ENCODE data around the gene CREB5.

Gene CREB5

DNA sequence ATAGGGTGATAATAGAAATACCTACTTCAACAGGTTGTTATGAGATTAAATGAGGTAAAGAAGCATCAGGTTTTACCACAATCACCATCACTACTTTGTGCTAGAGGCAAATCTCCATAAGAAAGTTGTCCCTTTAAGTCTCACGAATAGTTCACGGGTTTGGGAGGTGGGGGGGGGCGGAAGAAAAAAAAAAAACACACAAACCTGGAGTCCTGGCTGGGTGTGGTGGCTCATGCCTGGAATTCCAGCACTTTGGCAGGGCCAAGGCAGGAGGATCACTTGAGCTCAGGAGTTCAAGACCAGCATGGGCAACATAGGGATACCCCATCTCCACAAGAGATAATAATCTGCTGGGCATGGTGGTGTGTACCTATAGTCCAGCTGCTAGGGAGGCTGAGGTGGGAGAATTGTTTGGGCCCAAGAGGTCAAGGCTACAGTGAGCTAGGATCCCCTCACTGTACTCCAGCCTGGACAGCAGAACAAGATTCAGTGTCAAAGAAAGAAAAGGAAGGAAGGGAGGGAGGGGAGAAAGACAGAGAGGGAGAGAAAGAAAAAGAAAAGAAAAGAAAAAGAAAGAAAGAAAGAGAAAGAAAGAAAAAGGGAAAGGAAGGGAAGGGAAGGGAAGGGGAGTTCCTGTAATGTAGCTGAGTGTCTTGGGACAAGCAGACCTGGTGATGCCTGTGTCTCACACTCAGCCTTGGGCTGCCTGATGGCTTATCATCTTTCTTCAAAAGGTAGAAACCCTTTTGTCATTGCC lies 231.4 kb downstream of the CREB5 start:
- DNase-seq (ENCODE audit: low read depth), result no peak

- no peak for DNase-seq (ENCODE audit: low read depth)
Observed at GRCh38 chr7:28645866-28646265, 233.5 kb downstream of the CREB5 start.

- no peak for DNase-seq (ENCODE audit: low read depth)
Observed at GRCh38 chr7:28646376-28647075, 234.2 kb downstream of the CREB5 start.

- no peak for DNase-seq (ENCODE audit: low read depth)
Observed at GRCh38 chr7:28647076-28647421, 234.7 kb downstream of the CREB5 start.

GRCh38 chr7:28649189-28649588 lies 236.9 kb downstream of the CREB5 start:
- no peak for DNase-seq (ENCODE audit: low read depth)

DNA sequence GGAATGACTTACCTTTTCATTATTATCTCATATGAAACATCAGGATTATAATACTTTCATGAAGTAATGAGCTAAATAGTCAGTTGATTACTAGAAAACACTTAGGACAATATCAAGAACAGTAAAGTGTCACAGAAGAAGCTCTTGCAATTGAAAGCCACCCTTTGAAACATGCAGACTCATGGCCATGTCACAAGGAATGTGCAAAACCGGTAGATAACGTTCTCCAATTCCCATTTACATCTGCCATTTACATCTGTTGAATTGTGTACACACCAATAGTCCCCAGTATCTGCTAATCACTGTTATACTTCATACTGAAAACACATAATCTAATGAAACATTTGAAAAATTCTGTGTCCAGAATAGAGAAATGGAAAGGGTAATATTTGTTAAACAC lies 237.5 kb downstream of the CREB5 start:
- no peak for DNase-seq (ENCODE audit: low read depth)

GRCh38 chr7:28654110-28654509 lies 241.8 kb downstream of the CREB5 start:
- DNase-seq (ENCODE audit: low read depth), result no peak

GRCh38 chr7:28656529-28656928 lies 244.2 kb downstream of the CREB5 start:
- DNase-seq (ENCODE audit: low read depth), result no peak

- DNase-seq (ENCODE audit: low read depth), result no peak
Observed at GRCh38 chr7:28658381-28658780, 246.1 kb downstream of the CREB5 start.

GRCh38 chr7:28660132-28660531 lies 247.8 kb downstream of the CREB5 start:
- no peak for DNase-seq (ENCODE audit: low read depth)

DNA sequence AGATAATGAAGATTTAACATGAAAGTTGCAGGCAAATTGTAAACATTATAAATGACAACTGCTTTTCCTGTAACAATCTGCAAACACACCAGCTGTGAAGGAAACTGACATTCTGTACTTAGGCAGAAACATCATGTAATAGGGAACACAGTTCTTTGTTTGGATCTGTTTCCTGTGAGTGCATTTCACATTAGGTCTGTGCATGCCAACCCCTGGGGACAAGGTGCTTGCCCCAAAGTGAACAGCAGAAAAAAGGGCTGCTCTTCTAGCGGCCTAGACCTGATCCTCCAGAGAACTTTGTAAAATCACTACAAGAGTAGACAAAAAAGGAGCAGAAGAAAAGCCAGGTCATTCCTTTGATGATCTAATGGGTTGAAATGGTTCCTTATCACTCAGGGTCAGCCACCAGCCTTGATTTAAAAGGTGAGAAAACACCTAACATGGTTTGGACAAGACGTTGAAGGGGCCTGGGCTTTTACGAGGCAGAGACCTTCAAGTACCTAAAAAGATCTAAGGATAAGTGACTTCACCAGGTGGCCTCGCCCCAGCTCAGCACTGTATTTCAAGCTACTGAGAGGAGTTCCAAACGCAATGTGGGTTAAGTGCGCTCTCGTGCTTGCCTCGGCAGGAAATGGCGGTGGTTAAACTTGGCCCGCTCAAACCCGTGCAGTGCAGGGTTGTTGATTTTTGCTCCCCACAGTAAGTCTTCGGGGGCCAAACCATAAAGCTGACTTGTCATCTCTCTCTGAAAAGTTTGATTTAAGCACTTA lies 249.7 kb downstream of the CREB5 start:
- no peak for DNase-seq (ENCODE audit: low read depth)

DNA sequence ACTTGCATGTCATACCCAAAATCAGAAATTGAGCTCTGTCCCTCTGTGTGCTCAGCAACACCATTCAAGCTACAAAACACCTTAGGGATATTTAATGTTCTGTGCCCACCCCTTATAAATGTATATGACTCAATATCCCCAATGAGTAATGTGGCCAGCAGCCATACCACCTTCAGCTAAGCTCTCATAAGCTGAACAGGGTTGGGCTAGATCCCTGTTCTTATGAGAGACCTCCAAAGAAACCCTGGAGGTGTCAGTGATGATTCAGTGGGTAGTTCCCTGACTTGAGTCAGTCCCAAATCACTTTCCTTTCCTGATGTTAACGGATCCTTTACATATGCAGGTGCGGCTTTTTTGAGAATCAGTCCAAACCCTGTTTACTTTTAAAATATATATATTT lies 253.8 kb downstream of the CREB5 start:
- DNase-seq (ENCODE audit: low read depth), result no peak

GRCh38 chr7:28668085-28668484 lies 255.8 kb downstream of the CREB5 start:
- DNase-seq (ENCODE audit: low read depth), result no peak

- no peak for DNase-seq (ENCODE audit: low read depth)
Observed at GRCh38 chr7:28669330-28669729, 257.0 kb downstream of the CREB5 start.

- no peak for DNase-seq (ENCODE audit: low read depth)
Observed at GRCh38 chr7:28671526-28671925, 259.2 kb downstream of the CREB5 start.

DNA sequence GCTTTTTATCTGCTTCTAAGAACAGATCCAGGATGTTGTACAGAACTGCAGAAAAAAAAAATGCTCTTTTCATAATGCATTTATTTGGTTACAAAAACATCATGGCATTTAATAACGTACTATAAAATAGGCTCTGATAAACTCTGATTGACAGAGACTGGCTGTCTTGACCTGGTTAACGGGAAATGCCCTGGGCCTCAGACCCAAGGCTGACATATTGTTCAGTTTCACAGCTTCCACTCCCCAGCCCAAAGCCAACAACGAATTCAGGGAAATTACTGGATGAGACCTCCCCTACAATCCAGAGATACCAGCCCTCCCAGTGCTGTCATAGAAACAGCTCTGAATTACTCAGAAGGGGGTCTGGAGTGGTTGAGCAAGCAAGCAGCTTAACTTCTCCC lies 260.1 kb downstream of the CREB5 start:
- DNase-seq (ENCODE audit: low read depth), result no peak

GRCh38 chr7:28674359-28674782 lies 262.1 kb downstream of the CREB5 start:
- no peak for DNase-seq (ENCODE audit: low read depth)

- DNase-seq (ENCODE audit: low read depth), result no peak
Observed at GRCh38 chr7:28675429-28675828, 263.1 kb downstream of the CREB5 start.

- no peak for DNase-seq (ENCODE audit: low read depth)
Observed at GRCh38 chr7:28677668-28678067, 265.4 kb downstream of the CREB5 start.

GRCh38 chr7:28678431-28678965 lies 266.2 kb downstream of the CREB5 start:
- DNase-seq (ENCODE audit: low read depth), result no peak

- DNase-seq (ENCODE audit: low read depth), result no peak
Observed at GRCh38 chr7:28681693-28682310, 269.5 kb downstream of the CREB5 start.

DNA sequence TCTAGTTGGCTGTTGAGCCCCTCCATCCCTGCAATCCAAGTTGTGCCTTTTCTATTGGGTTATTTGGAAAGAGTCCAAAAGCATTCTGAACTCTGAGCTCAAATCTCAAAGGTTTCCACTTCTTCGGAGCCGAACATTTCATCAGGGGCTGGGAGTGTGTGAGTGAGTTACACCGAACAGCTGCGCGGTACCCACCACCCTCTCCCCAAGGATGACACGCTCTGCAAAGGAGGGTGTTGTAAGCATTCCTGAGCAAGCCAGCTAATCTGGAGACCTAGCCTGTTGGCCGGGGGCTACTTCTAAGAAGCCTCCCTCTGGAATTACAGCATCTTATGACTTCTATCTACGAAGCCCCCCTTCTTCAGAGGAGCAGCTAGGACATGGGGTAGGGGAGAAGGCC lies 270.5 kb downstream of the CREB5 start:
- DNase-seq (ENCODE audit: low read depth), result no peak

All from EH (cell line).